Osteocyte (in vitro differentiated cells): Measurements from ENCODE around the gene AGMO. TPM values are rescaled to one million over a fixed set of nuclear protein-coding genes. Genes with fewer than 3 reads are reported as not detected.
"Not testable (repeated sequence)": the region's sequence is repeated elsewhere in the genome, so short reads cannot be mapped to it uniquely, and the experiment has no call there.

Experiments
- DNase-seq: peaks from one replicate; pipeline ENCODE4 v3.0.0; 2021; ENCODE audit warnings: mixed read lengths; ENCODE audit not compliant: unreplicated experiment; ENCODE audit errors: extremely low spot score
- H3K27ac Mint-ChIP-seq: one replicate; pipeline ENCODE4 v1.8.0; 2021; ENCODE audit warnings: mild to moderate bottlenecking, mixed read lengths; ENCODE audit not compliant: unreplicated experiment
- H3K27me3 Mint-ChIP-seq: one replicate; pipeline ENCODE4 v1.8.0; 2021; ENCODE audit warnings: mixed read lengths; ENCODE audit not compliant: unreplicated experiment
- H3K36me3 Mint-ChIP-seq: one replicate; pipeline ENCODE4 v1.8.0; 2021; ENCODE audit warnings: mixed read lengths; ENCODE audit not compliant: unreplicated experiment
- H3K4me1 Mint-ChIP-seq: one replicate; pipeline ENCODE4 v1.8.0; 2021; ENCODE audit warnings: mixed read lengths; ENCODE audit not compliant: unreplicated experiment
- H3K4me3 Mint-ChIP-seq: one replicate; pipeline ENCODE4 v1.8.0; 2021; ENCODE audit warnings: mild to moderate bottlenecking, moderate library complexity, mixed read lengths; ENCODE audit not compliant: unreplicated experiment
- H3K9me3 Mint-ChIP-seq: one replicate; pipeline ENCODE4 v1.8.0; 2021; ENCODE audit warnings: mixed read lengths; ENCODE audit not compliant: unreplicated experiment
- total RNA-seq: library from RNA; stranded (reverse); gene quantifications from 2 replicates; pipeline ENCODE4 v1.2.1, GENCODE V29; 2021
- TF ChIP-seq, protein P1 (sequence below): fragments of 200-600 bp; sonication (generic); IDR thresholded peaks from 2 replicates; pipeline ENCODE4 v1.5.0; 2021; ENCODE audit warnings: antibody characterized with exemption, mild to moderate bottlenecking, moderate library complexity

AGMO gene
- total RNA-seq, 1 donor from 2014 or later, result 1.7 TPM

- TF ChIP-seq, protein P1, sequence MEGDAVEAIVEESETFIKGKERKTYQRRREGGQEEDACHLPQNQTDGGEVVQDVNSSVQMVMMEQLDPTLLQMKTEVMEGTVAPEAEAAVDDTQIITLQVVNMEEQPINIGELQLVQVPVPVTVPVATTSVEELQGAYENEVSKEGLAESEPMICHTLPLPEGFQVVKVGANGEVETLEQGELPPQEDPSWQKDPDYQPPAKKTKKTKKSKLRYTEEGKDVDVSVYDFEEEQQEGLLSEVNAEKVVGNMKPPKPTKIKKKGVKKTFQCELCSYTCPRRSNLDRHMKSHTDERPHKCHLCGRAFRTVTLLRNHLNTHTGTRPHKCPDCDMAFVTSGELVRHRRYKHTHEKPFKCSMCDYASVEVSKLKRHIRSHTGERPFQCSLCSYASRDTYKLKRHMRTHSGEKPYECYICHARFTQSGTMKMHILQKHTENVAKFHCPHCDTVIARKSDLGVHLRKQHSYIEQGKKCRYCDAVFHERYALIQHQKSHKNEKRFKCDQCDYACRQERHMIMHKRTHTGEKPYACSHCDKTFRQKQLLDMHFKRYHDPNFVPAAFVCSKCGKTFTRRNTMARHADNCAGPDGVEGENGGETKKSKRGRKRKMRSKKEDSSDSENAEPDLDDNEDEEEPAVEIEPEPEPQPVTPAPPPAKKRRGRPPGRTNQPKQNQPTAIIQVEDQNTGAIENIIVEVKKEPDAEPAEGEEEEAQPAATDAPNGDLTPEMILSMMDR, result no peak
- Mint-ChIP-seq H3K27me3 (no peaks in the 10 kb centered on the region), H3K36me3 (no peaks in the 10 kb centered on the region), H3K27ac (peak overlapping the region; percentile 77), H3K4me1 (peaks cover 44% of the 10 kb centered on the region), H3K4me3 (no peak overlapping the region), H3K9me3 (no peaks in the 10 kb centered on the region)
- no peak for DNase-seq
Measured at GRCh38 chr7:15554081-15554480, 7.7 kb downstream of the AGMO start.

- H3K9me3 Mint-ChIP-seq, H3K36me3 Mint-ChIP-seq, DNase-seq, H3K27me3 Mint-ChIP-seq, H3K27ac Mint-ChIP-seq: not testable (repeated sequence)
- H3K4me1 Mint-ChIP-seq, result peaks cover 18% of the 10 kb centered on the region
- H3K4me3 Mint-ChIP-seq, result peak overlapping the region; percentile 50
Measured at GRCh38 chr7:15547320-15547719, 14.5 kb downstream of the AGMO start.

GRCh38 chr7:15546272-15546792, 15.5 kb downstream of the AGMO start:
- H3K4me3 Mint-ChIP-seq, result no peak overlapping the region
- no peaks in the 10 kb centered on the region for H3K27me3 Mint-ChIP-seq
- TF ChIP-seq, protein P1, result no peak
- H3K4me1 Mint-ChIP-seq, result peaks cover 26% of the 10 kb centered on the region
- DNase-seq, result no peak
- H3K27ac Mint-ChIP-seq, result no peak overlapping the region
- peaks cover 4% of the 10 kb centered on the region for H3K36me3 Mint-ChIP-seq
- H3K9me3 Mint-ChIP-seq, result no peaks in the 10 kb centered on the region

- H3K27ac Mint-ChIP-seq, result no peak overlapping the region
- peaks cover 4% of the 10 kb centered on the region for H3K36me3 Mint-ChIP-seq
- H3K9me3 Mint-ChIP-seq, result no peaks in the 10 kb centered on the region
- H3K4me3 Mint-ChIP-seq, result no peak overlapping the region
- DNase-seq, result no peak
- no peaks in the 10 kb centered on the region for H3K27me3 Mint-ChIP-seq
- TF ChIP-seq, protein P1, result no peak
- peaks cover 31% of the 10 kb centered on the region for H3K4me1 Mint-ChIP-seq
Measured at GRCh38 chr7:15544050-15544449, 17.8 kb downstream of the AGMO start.

GRCh38 chr7:15543256-15543655, 18.6 kb downstream of the AGMO start:
- Mint-ChIP-seq H3K4me3 (no peak overlapping the region), H3K4me1 (peaks cover 31% of the 10 kb centered on the region), H3K9me3 (no peaks in the 10 kb centered on the region), H3K27me3 (no peaks in the 10 kb centered on the region), H3K36me3 (peaks cover 2% of the 10 kb centered on the region), H3K27ac (no peak overlapping the region)
- DNase-seq, result no peak
- TF ChIP-seq, protein P1, result no peak

GRCh38 chr7:15527648-15528047, 34.2 kb downstream of the AGMO start:
- Mint-ChIP-seq H3K27ac (no peak overlapping the region), H3K27me3 (no peaks in the 10 kb centered on the region), H3K4me1 (no peaks in the 10 kb centered on the region), H3K4me3 (no peak overlapping the region), H3K9me3 (peaks cover under 1% of the 10 kb centered on the region), H3K36me3 (no peaks in the 10 kb centered on the region)
- no peak for DNase-seq
- TF ChIP-seq, protein P1, result no peak
